SH-SY5Y (cell line): Measurements from ENCODE around the gene CACNA1I.

ENCODE experiments used
- GATA2 ChIP-seq: IDR thresholded peaks from 2 replicates; pipeline ENCODE4 v1.6.1; 2011; ENCODE audit warnings: mild to moderate bottlenecking, low read depth, low read length
- GATA3 ChIP-seq: IDR thresholded peaks from 2 replicates; pipeline ENCODE4 v1.6.1; 2011; ENCODE audit warnings: low read depth, mild to moderate bottlenecking, low read length, moderate library complexity

DNA sequence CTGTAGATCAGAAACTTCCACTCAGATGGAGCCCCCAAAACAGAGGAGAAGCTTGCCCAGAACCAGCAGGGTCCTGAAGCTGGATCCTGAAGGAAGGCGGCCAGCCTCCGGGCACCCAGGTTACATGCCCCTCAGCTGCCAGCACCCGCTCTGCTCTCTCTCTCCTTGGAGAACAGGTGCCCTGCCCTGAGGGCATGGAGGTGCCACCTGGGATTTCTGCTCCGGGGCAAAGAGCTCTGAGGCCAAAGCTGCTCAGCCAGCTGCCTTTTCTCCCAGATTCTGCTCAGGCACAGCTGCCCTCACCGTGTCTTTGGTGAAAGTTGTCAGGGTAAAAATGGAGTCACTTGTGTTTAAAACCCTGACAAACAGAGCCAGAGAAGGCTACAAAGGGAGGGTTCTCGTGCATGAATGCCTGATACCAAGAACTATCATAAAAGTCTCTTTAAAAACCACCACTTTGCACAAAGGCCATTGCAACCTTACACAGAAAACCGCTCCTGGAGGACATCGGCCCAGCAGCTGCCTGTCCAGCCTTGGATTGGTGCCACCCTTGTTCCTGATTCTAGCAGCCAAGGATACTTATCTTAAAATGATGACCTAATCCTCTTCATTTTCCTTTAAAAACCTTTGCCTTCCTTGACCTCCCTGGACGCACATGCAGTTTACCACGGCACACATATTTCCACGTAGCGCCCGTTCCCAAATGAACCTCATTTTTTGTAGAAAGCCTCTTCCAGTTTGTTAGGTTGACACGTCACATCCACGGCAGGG, 140.0 kb downstream of the CACNA1I start:
- TF ChIP-seq GATA2, result no peak
- no peak for TF ChIP-seq GATA3
